ENCODE data around the gene KIF22.

- no peak for TF ChIP-seq CTCF (IDR thresholded peaks at IDR 0.05)
- TF ChIP-seq POLR2A (IDR thresholded peaks at IDR 0.05), result no peak
Observed at GRCh38 chr16:29794231-29794710, 3.7 kb downstream of the KIF22 start.

All from heart left ventricle (tissue), 13 donors.